ENCODE measurements around the gene PLEKHG1.

The PLEKHG1 gene

GRCh38 chr6:150646228-150646627 lies 46.5 kb downstream of the PLEKHG1 start:
- FAIRE-seq, result no peak

- no peak for FAIRE-seq
Observed at GRCh38 chr6:150647051-150647450, 47.4 kb downstream of the PLEKHG1 start.

Measured in islet of Langerhans (tissue), 1 donor.